Ishikawa (cell line): ENCODE results near the gene TMEM253.

Experiments used
- CEBPB ChIP-seq: IDR thresholded peaks from 2 replicates; pipeline ENCODE4 v1.6.1; 2012
- CREB1 ChIP-seq: IDR thresholded peaks from 2 replicates; pipeline ENCODE4 v1.6.1; 2012; ENCODE audit warnings: low read depth
- EGR1 ChIP-seq: IDR thresholded peaks from 2 replicates; pipeline ENCODE4 v1.6.1; 2012
- EP300 ChIP-seq: IDR thresholded peaks from 2 replicates; pipeline ENCODE4 v1.6.1; 2012; ENCODE audit warnings: borderline replicate concordance
- FOXM1 ChIP-seq: IDR thresholded peaks from 2 replicates; pipeline ENCODE4 v1.6.1; 2012; ENCODE audit warnings: low read depth, borderline replicate concordance
- MAX ChIP-seq: IDR thresholded peaks from 2 replicates; pipeline ENCODE4 v1.6.1; 2012
- NFIC ChIP-seq: IDR thresholded peaks from 2 replicates; pipeline ENCODE4 v1.6.1; 2012
- RAD21 ChIP-seq: IDR thresholded peaks from 2 replicates; pipeline ENCODE4 v1.6.1; 2012; ENCODE audit warnings: low read depth
- REST ChIP-seq: IDR thresholded peaks from 2 replicates; pipeline ENCODE4 v1.6.1; 2012; ENCODE audit warnings: low read depth, mild to moderate bottlenecking
- TAF1 ChIP-seq: IDR thresholded peaks from 2 replicates; pipeline ENCODE4 v1.6.1; 2012; ENCODE audit warnings: low read depth, mild to moderate bottlenecking
- TCF12 ChIP-seq: IDR thresholded peaks from 2 replicates; pipeline ENCODE4 v1.6.1; 2012; ENCODE audit warnings: low read depth
- TEAD4 ChIP-seq: IDR thresholded peaks from 2 replicates; pipeline ENCODE4 v1.6.1; 2012
- USF1 ChIP-seq: IDR thresholded peaks from 2 replicates; pipeline ENCODE4 v1.6.1; 2012
- YY1 ChIP-seq: IDR thresholded peaks from 2 replicates; pipeline ENCODE4 v1.6.1; 2012; ENCODE audit warnings: low read depth
- ZBTB7A ChIP-seq: IDR thresholded peaks from 2 replicates; pipeline ENCODE4 v1.6.1; 2012; ENCODE audit warnings: low read depth

Gene TMEM253

GRCh38 chr14:21084998-21085853, 15.6 kb upstream of the TMEM253 start:
- no peak for TF ChIP-seq TEAD4
- TF ChIP-seq FOXM1: no peak
- no peak for TF ChIP-seq REST
- no peak for TF ChIP-seq CEBPB
- TF ChIP-seq RAD21: no peak
- TF ChIP-seq USF1: no peak
- TF ChIP-seq ZBTB7A: no peak
- TF ChIP-seq NFIC: no peak
- no peak for TF ChIP-seq MAX
- no peak for TF ChIP-seq EGR1
- TF ChIP-seq YY1: no peak
- TF ChIP-seq EP300: no peak

- no peak for TF ChIP-seq MAX
- no peak for TF ChIP-seq NFIC
- no peak for TF ChIP-seq YY1
- no peak for TF ChIP-seq REST
- TF ChIP-seq FOXM1: no peak
- TF ChIP-seq TEAD4: no peak
- no peak for TF ChIP-seq CEBPB
- no peak for TF ChIP-seq CREB1
- TF ChIP-seq ZBTB7A: no peak
- no peak for TF ChIP-seq RAD21
- TF ChIP-seq EGR1: no peak
- no peak for TF ChIP-seq TCF12
- TF ChIP-seq TAF1: no peak
- no peak for TF ChIP-seq USF1
- no peak for TF ChIP-seq EP300
Measured at GRCh38 chr14:21086908-21087293, 14.0 kb upstream of the TMEM253 start.

GRCh38 chr14:21087294-21088091, 13.4 kb upstream of the TMEM253 start:
- TF ChIP-seq ZBTB7A: no peak
- TF ChIP-seq FOXM1: no peak
- TF ChIP-seq YY1: no peak
- TF ChIP-seq REST: no peak
- no peak for TF ChIP-seq MAX
- TF ChIP-seq TCF12: no peak
- no peak for TF ChIP-seq NFIC
- TF ChIP-seq EGR1: no peak
- TF ChIP-seq CEBPB: no peak
- TF ChIP-seq TAF1: no peak
- TF ChIP-seq TEAD4: no peak
